Measurements from ENCODE around the gene PRKCZ. TPM values are rescaled to one million over a fixed set of nuclear protein-coding genes. Genes with fewer than 3 reads are reported as not detected.

The PRKCZ gene
- polyA plus RNA-seq, 3 donors = 0.74 to 1.9 (median 1.4) TPM

DNA sequence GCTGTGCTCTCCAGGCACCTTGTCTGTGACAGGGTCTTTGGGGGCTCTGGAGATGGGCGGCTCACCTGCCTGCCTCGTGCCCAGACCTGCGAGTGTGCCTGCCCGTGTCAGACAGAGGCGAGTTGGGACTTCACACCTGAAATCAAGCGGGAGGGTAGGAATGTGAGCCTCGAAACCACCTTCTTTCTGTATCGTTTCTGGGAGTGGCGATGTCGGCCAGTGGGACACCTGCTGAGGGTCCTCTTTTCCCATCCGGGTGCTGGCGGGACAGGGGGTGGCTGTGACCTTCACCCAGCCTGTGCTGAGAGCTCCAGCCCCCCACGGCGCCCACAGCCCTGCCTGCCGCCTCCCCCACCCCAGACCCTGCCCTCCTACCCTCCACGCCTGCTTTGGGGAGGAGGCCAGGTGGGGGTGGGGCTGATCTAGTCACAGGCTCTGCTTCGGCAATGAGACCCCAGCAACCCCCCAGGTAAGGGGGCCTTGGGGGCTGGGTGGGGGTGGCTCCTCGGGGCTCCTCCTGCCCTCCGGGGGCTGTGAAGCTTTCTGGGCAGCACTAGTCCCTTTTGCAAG is 160.0 kb downstream of the PRKCZ start:
- Mint-ChIP-seq H3K27ac (no peak overlapping the region), H3K4me3 (no peak overlapping the region), H3K9me3 (peaks cover 0 to 4% (median 0%) of the 10 kb centered on the region in 7 donors), H3K36me3 (no peaks in the 10 kb centered on the region), H3K4me1 (peaks cover 17% of the 10 kb centered on the region), H3K27me3 (ENCODE audit: low read depth in 3 of 3) (peaks cover 21 to 47% (median 23%) of the 10 kb centered on the region in 3 donors)
- H3K36me3 ChIP-seq (replicated peaks in 1 of 2; ENCODE audit: control insufficient read depth in 1 of 2, insufficient read depth in 2 of 2, low read length in 2 of 2) = no peaks in the 10 kb centered on the region
- H3K27me3 ChIP-seq (ENCODE audit: control insufficient read depth in 2 of 2, insufficient read depth in 2 of 2, low read length in 2 of 2) = peaks cover 0 to 18% of the 10 kb centered on the region in 2 donors
- no peak overlapping the region for H3K27ac ChIP-seq (ENCODE audit: low read depth in 1 of 2, low read length in 2 of 2)
- H4K20me1 ChIP-seq (ENCODE audit: insufficient read depth, low read length) = no peaks in the 10 kb centered on the region
- no peak for DNase-seq
- 93% methylated on average over 14 of the region's 19 CpGs for WGBS (ENCODE audit: insufficient coverage)
- H3K9ac ChIP-seq (ENCODE audit: insufficient read depth, low read length, poor library complexity, severe bottlenecking) = no peak overlapping the region
- intact Hi-C loops (cut with micrococcal nuclease) = no loop called here
- no peaks in the 10 kb centered on the region for H3K9me3 ChIP-seq (replicated peaks in 1 of 2; ENCODE audit: control insufficient read depth in 1 of 2, insufficient read depth in 1 of 2, low read length in 2 of 2)
- H3K4me1 ChIP-seq (ENCODE audit: control insufficient read depth in 1 of 2, insufficient read depth in 2 of 2, low read length in 2 of 2) = peaks cover 22 to 30% of the 10 kb centered on the region in 2 donors
- no peak for TF ChIP-seq CTCF (IDR thresholded peaks at IDR 0.05)
- no peak overlapping the region for H3K4me3 ChIP-seq (replicated peaks in 1 of 3; ENCODE audit: low read depth in 2 of 3, low read length in 3 of 3)
- H3K4me2 ChIP-seq (replicated peaks; ENCODE audit: extremely low read depth, low read length, poor library complexity, severe bottlenecking) = no peak overlapping the region
- no peak overlapping the region for H2AFZ ChIP-seq (ENCODE audit: insufficient read depth, low read depth, low read length, poor library complexity, severe bottlenecking)
- H3K79me2 ChIP-seq (ENCODE audit: insufficient read depth, low read length) = no peaks in the 10 kb centered on the region

GRCh38 chr1:2210786-2211185 is 160.6 kb downstream of the PRKCZ start:
- intact Hi-C loops (cut with micrococcal nuclease) = no loop called here
- no peak overlapping the region for H3K4me2 ChIP-seq (replicated peaks; ENCODE audit: extremely low read depth, low read length, poor library complexity, severe bottlenecking)
- 92% methylated on average over 7 of the region's 13 CpGs for WGBS (ENCODE audit: insufficient coverage)
- H3K9ac ChIP-seq (ENCODE audit: insufficient read depth, low read length, poor library complexity, severe bottlenecking) = no peak overlapping the region
- no peak for DNase-seq
- Mint-ChIP-seq H3K4me3 (no peak overlapping the region), H3K36me3 (no peaks in the 10 kb centered on the region), H3K27ac (no peak overlapping the region), H3K4me1 (peaks cover 17% of the 10 kb centered on the region), H3K27me3 (ENCODE audit: low read depth in 3 of 3) (peaks cover 21 to 45% (median 24%) of the 10 kb centered on the region in 3 donors), H3K9me3 (peaks cover 0 to 4% (median 0%) of the 10 kb centered on the region in 7 donors)
- H3K4me3 ChIP-seq (replicated peaks in 1 of 3; ENCODE audit: low read depth in 2 of 3, low read length in 3 of 3) = no peak overlapping the region
- no peak overlapping the region for H3K27ac ChIP-seq (ENCODE audit: low read depth in 1 of 2, low read length in 2 of 2)
- no peak overlapping the region for H2AFZ ChIP-seq (ENCODE audit: insufficient read depth, low read depth, low read length, poor library complexity, severe bottlenecking)
- peaks cover 18 to 24% of the 10 kb centered on the region in 2 donors for H3K4me1 ChIP-seq (ENCODE audit: control insufficient read depth in 1 of 2, insufficient read depth in 2 of 2, low read length in 2 of 2)
- H3K9me3 ChIP-seq (replicated peaks in 1 of 2; ENCODE audit: control insufficient read depth in 1 of 2, insufficient read depth in 1 of 2, low read length in 2 of 2) = no peaks in the 10 kb centered on the region
- TF ChIP-seq CTCF (IDR thresholded peaks at IDR 0.05) = no peak
- H3K27me3 ChIP-seq (ENCODE audit: control insufficient read depth in 2 of 2, insufficient read depth in 2 of 2, low read length in 2 of 2) = peaks cover 0 to 18% of the 10 kb centered on the region in 2 donors
- no peaks in the 10 kb centered on the region for H4K20me1 ChIP-seq (ENCODE audit: insufficient read depth, low read length)
- H3K79me2 ChIP-seq (ENCODE audit: insufficient read depth, low read length) = no peaks in the 10 kb centered on the region
- no peaks in the 10 kb centered on the region for H3K36me3 ChIP-seq (replicated peaks in 1 of 2; ENCODE audit: control insufficient read depth in 1 of 2, insufficient read depth in 2 of 2, low read length in 2 of 2)
